Dedifferentiated amniotic fluid mesenchymal stem cell (primary cell): ENCODE results near the gene KRT74.

ENCODE experiments used
- DNase-seq: peaks from one replicate; pipeline ENCODE4 v3.0.0-alpha.2; 2016; ENCODE audit errors: extremely low spot score

KRT74 gene

DNA sequence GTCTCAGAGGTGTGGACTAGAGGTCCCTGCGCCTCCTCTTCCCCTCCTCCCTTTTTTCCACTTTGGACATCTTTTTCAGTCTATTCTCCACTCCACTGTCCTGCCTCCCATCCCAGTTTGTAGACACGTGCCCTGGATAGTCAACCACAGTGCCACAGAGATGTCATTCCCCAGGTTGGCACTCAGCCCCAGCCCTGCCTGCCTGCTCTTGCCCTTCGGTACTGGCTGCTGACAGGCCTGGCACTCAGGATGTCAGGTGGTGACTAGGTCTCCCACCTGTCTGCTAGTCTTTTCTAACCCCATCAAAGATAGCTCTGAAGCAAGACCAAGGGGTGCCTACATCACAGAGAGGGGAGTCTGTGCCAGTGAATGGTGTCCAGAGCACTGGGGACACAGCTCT lies 36.5 kb downstream of the KRT74 start:
- DNase-seq: no peak

DNA sequence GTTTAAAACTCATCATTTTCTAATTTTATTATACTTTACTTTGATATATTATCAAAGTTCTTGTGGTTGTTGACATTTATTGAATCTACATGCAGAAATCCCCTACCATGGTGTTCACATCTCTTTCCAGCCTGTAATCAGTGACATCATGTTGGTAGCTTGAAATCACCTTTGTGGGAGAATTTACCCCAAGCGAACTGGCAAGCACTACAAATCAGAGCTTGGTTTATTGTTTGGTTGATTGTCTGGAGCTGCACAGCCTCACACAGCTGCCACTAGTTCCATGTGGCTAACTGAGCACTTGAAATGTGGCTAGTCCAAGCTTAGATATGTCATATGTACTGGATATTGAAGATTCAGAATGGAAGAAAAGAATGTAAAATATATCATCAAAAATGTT lies 38.1 kb downstream of the KRT74 start:
- DNase-seq: no peak

DNA sequence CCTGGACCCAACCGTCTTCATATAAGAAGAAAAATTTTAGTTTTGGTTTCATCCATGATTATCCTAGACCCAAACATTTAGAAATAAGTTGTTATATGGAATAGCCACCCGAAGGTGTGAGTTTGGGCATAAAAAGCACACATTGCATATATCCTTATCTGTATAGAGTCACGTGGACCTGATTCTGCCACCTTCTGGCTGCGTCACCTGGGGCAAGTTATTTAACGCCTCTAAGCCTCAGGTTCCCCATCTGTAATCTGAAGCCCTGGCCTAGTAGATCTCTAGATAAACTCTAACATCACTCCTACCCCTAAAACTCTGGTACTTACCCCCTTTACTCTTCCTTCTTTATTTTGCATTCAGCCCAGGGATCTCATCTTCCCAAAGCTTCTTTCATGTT lies 39.2 kb downstream of the KRT74 start:
- no peak for DNase-seq

DNA sequence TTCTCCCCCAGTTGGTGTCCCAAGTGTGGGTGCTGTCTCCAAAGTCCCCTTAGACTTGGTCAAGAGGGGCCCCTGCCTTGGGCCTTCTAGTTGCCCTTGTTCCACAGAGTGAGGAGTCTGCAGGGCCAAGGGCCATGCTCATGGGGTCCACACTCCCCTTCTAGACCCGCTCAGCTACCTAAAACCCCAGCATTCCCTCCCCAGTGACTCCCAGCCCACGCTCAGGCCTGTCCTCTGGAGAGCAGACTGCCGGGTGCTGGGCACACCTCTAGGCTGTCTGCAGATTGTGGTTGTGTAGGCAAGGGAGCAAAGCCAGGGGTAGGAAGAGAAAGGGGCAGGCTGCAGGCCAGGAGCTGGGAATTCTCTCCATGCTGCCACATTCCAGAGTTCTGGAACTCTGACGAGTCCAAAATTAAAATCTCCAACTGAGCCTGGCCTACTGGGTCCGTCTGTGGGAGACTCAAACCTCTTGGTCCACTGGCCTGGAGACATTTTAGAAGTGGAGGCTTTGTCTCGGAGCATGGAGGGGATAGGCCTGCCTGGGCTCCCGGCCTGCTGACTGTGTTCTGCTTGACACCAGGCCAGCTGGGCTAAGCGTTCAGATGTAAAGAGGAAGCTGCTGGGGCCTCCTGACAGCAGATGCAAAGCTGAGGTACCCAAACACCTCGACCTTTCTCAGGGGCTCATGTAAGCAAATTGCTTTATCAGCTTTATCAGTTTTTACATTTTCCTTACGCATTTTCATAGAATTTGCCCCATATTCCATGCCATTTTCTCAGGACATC lies 39.8 kb downstream of the KRT74 start:
- no peak for DNase-seq

DNA sequence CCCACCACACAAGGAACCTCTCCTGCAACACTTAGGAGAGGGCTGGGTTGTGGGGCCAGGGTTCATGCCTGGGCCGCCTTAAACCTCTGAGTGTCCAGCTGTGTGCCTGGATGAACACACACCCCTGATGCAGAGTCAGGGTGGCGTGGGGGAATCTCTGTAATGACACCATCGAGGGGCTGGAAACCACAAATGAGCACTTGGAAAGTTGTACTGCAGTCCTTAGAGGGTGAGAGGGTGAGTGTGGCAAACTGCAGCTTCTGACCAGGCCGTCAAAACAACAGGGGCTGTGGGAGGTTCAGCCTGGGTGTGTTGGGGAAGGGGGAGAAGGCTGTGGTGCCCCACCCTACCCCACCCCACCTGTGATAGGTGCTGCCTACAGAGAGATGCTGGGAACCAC lies 41.0 kb downstream of the KRT74 start:
- no peak for DNase-seq

GRCh38 chr12:52531566-52532300 lies 41.9 kb downstream of the KRT74 start:
- no peak for DNase-seq

DNA sequence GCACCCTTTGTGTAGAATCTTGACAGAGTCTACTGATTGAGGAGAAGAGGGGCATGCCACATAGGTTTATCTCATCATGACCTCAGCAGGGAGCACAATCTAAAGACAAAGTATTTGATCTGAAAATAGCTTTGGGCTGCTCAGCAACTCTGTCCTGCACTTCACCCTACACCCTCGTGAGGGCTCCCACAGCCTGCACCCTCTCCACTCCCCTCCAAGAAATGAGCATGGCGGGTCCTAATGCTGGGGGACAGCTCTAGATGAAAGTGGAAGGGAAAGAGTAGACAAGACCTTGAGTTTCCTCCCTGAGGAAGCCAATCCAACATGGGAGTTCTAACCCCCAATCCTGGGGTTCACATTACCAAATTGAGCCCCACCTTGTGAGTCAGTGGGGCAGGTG lies 42.7 kb downstream of the KRT74 start:
- no peak for DNase-seq

DNA sequence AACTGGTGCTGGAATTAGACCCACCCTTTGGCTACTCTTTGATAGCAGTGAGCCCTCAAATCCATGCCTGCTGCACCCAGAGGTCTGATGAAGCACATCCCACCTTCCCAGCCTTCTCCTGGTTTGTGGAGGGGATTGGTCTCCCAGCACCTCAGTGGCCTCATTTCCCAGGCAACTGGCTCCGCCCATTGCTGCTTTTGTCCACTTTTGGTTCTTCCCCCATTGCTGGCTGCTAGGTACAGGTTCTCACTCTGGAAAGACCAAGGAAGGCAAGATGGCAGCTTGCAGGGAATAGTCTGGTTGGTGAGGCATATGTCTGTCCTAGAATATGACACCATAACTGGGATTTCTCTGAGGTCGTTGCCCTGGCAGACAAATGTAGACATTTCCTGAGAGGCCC lies 43.3 kb downstream of the KRT74 start:
- DNase-seq: no peak

GRCh38 chr12:52529846-52530245 lies 43.8 kb downstream of the KRT74 start:
- no peak for DNase-seq

- no peak for DNase-seq
Observed at GRCh38 chr12:52529417-52529816, 44.2 kb downstream of the KRT74 start.

DNA sequence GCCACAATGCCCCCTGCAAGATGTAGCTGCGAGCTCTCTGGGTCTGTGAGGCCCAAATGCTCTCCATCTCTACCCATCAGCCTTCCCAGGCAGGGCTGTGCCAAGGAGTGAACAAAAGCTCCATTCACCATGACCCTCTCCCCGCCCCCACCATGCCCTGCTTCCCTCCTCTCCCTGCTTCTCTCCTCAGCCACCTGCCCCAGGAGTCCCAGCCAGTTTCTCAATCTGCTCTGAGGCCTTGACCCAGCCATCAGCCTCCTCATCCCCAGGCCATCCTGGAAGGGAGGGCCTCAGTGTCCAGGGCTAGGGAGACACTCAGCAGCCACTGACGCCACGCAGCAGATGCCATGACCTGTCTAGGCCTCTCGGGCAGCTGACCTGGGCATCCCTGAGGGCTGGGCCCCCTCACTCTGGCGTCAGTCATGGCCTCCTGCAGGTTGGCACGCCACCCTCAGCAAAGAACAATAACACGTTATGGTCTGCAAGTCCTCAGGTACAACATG lies 45.0 kb downstream of the KRT74 start:
- DNase-seq: no peak

GRCh38 chr12:52527121-52527800 lies 46.4 kb downstream of the KRT74 start:
- no peak for DNase-seq

GRCh38 chr12:52526511-52526951 lies 47.1 kb downstream of the KRT74 start:
- DNase-seq: no peak

GRCh38 chr12:52525661-52526499 lies 47.8 kb downstream of the KRT74 start:
- no peak for DNase-seq

DNA sequence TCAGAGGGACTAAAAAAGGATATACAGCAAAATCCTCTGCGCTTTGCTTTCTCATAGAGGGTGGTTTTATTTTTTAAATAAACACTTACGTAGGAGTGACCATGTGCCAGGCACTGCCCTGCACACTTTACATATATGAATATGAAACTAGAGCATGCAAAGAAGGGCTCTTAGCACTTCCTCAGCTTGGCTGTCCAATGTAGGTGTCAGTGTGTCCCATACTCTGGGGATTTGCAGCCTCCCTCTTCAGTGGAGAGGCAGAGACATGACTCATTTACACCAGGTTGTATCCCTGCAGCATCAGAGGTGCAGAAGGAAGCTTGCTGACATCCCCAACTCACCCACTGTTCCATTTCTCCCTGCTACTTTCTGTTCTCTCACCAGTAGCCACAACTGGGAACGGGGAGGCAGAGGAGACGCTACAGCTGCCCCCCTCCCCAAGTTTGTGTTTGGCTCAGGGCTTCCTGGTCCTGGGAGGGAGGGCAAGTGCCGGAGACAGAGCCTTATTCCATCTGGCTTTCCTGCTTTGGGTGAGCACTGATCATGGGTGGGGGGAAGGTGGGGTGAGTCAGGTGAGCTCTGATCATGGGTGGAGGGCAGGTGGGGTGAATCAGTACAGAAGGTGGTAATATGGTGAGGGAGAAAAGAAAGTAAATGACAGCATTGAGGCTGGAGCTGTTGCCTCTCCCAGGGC lies 48.6 kb downstream of the KRT74 start:
- no peak for DNase-seq

GRCh38 chr12:52524241-52524897 lies 49.3 kb downstream of the KRT74 start:
- no peak for DNase-seq

- no peak for DNase-seq
Observed at GRCh38 chr12:52523824-52524223, 49.8 kb downstream of the KRT74 start.

- no peak for DNase-seq
Observed at GRCh38 chr12:52522346-52523011, 51.2 kb downstream of the KRT74 start.

DNA sequence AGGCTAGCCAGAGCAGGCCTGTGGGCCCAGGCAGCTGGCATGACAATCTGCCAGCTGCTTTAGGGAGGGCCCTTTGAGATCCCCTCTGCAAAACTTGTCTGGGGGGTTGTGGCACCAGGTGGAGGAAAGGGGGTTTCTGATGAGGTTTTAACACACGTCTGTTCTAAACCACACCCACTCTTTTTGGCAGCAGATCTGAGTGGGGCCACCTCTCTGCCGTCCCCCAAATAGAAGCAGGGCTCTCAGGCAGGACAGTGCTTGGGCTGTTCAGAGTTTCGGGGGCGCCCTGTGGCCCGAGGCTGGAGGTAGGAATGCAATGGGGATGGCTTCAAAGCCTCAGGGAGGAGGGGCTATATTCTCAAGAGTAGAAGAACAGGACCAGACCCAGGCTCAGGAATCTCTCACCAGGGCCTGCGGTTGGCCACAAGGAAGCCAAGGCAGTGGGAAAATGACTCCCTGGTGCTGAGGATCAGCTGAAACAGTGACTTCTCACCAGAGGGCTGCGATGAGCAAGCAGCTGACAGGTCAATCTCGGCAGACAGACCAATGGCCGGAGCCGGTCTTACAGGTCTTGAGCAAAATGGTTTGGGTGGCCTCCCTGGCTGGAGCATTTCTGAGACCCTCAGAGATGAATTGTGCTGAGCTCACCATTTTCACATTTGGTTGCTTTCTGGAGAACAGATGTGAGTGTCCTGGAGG lies 51.9 kb downstream of the KRT74 start:
- no peak for DNase-seq
